Progenitor cell of endocrine pancreas (in vitro differentiated cells): Measurements from ENCODE around the gene NUDCD3. TPM values are rescaled to one million over a fixed set of nuclear protein-coding genes. Genes with fewer than 3 reads are reported as not detected.

Experiments
- DNase-seq: peaks from one replicate; pipeline ENCODE4 v3.0.0; 2021; ENCODE audit warnings: low spot score; ENCODE audit not compliant: unreplicated experiment
- H3K27ac Mint-ChIP-seq: 2 replicates; pipeline ENCODE4 v1.8.0; 2021; ENCODE audit warnings: mild to moderate bottlenecking, moderate library complexity, mixed read lengths
- H3K27me3 Mint-ChIP-seq: 2 replicates; pipeline ENCODE4 v1.8.0; 2021; ENCODE audit warnings: mixed read lengths
- H3K36me3 Mint-ChIP-seq: 2 replicates; pipeline ENCODE4 v1.8.0; 2022; ENCODE audit warnings: mixed read lengths; ENCODE audit not compliant: insufficient read depth
- H3K4me1 Mint-ChIP-seq: 2 replicates; pipeline ENCODE4 v1.8.0; 2021; ENCODE audit warnings: low read depth, mixed read lengths
- H3K4me3 Mint-ChIP-seq: 2 replicates; pipeline ENCODE4 v1.8.0; 2021; ENCODE audit warnings: low read depth, mild to moderate bottlenecking, moderate library complexity, mixed read lengths
- H3K9me3 Mint-ChIP-seq: 2 replicates; pipeline ENCODE4 v1.8.0; 2021; ENCODE audit warnings: low read depth, mixed read lengths
- total RNA-seq: library from RNA; stranded (reverse); gene quantifications from 2 replicates; pipeline ENCODE4 v1.2.1, GENCODE V29; 2021
- TF ChIP-seq, protein P1 (sequence below): fragments of 200-600 bp; sonication (generic); IDR thresholded peaks from one replicate; pipeline ENCODE4 v1.5.0; 2021; ENCODE audit warnings: antibody characterized with exemption, mild to moderate bottlenecking; ENCODE audit not compliant: unreplicated experiment

NUDCD3 gene
- total RNA-seq, 1 donor from 2014 or later = 89.0 TPM

DNA sequence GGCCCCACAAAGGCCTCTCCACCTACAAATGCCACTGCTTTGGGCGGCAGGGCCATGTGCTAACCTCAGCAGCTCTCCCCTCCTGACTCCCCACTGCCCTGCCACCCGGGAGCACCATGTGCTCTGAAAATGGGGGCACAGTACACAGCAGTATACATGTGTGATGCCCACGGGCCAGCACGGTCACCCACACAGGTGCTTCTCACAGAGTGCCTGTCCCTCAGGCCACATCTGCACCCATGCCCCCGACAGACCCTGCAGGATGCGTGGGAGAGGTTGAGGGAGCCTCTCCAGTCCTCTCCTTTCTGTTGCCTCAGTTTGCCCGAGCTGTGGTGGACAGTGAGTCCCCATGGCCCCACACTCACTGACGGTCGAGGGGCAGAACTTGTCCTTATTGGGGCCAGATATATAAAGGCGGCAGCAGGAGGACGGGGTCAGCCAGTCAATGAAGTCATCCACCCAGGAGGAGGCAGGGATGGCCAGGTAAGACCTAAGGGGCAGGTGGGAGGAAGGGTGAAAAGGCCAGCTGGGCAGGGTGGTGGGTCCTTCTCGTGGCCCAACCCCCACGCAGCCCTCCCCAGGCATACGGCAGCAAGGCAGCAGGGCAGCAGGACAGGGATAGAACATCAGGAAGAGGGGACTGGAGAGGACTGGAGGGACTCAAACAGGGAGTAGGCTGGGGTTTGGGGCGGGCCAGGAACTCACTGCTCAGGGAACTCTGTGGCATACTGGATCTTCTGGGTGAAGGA lies 31.1 kb upstream of the NUDCD3 start:
- H3K4me1 Mint-ChIP-seq = no peaks in the 10 kb centered on the region
- H3K27me3 Mint-ChIP-seq = no peaks in the 10 kb centered on the region
- no peak for DNase-seq
- H3K9me3 Mint-ChIP-seq = peaks cover 10% of the 10 kb centered on the region
- no peak overlapping the region for H3K27ac Mint-ChIP-seq
- H3K4me3 Mint-ChIP-seq = no peak overlapping the region
- peaks cover 21% of the 10 kb centered on the region for H3K36me3 Mint-ChIP-seq
- TF ChIP-seq, protein P1, sequence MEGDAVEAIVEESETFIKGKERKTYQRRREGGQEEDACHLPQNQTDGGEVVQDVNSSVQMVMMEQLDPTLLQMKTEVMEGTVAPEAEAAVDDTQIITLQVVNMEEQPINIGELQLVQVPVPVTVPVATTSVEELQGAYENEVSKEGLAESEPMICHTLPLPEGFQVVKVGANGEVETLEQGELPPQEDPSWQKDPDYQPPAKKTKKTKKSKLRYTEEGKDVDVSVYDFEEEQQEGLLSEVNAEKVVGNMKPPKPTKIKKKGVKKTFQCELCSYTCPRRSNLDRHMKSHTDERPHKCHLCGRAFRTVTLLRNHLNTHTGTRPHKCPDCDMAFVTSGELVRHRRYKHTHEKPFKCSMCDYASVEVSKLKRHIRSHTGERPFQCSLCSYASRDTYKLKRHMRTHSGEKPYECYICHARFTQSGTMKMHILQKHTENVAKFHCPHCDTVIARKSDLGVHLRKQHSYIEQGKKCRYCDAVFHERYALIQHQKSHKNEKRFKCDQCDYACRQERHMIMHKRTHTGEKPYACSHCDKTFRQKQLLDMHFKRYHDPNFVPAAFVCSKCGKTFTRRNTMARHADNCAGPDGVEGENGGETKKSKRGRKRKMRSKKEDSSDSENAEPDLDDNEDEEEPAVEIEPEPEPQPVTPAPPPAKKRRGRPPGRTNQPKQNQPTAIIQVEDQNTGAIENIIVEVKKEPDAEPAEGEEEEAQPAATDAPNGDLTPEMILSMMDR = no peak

DNA sequence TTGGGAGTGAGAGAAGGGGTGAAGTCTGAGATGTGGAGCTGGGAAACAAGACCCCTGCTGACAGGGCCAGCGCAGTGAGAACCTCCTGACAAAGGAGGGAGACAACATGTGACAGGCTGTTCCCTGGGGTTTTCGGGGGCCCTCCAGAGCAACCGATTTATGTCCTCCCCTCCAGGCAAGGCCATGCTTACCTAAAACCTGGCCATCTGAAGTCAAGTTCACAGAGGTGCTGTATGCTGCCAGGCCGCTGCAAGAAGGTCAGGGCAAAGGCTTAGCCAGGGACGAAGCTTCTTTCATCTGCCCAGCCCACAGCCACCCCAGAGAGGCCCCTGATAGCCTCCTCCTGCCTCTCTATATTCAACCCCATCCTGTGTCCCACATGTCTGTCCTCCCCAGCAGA lies 30.1 kb upstream of the NUDCD3 start:
- Mint-ChIP-seq H3K4me3 (no peak overlapping the region), H3K36me3 (peaks cover 20% of the 10 kb centered on the region), H3K9me3 (peaks cover 10% of the 10 kb centered on the region), H3K27ac (no peak overlapping the region), H3K27me3 (no peaks in the 10 kb centered on the region), H3K4me1 (no peaks in the 10 kb centered on the region)
- TF ChIP-seq, protein P1 = no peak
- DNase-seq = no peak

DNA sequence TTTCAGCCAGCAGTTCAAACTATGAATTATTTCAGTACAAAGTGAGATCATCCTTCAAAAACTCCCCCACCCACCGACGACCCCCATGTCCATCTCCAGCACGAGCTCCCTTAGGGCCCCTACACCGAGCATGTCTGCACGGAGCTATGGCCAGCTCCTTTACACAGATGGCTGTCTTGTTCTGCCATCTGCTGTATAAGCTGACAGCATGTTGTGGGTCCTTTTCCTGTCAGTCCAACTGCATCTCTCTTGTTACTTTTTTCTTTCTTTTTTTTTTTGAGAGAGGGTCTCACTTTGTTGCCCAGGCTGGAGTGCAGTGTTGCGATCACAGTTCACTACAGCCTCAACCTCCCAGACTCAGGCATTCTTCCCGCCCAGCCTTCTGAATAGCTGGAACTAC lies 29.1 kb upstream of the NUDCD3 start:
- H3K4me3 Mint-ChIP-seq = no peak overlapping the region

DNA sequence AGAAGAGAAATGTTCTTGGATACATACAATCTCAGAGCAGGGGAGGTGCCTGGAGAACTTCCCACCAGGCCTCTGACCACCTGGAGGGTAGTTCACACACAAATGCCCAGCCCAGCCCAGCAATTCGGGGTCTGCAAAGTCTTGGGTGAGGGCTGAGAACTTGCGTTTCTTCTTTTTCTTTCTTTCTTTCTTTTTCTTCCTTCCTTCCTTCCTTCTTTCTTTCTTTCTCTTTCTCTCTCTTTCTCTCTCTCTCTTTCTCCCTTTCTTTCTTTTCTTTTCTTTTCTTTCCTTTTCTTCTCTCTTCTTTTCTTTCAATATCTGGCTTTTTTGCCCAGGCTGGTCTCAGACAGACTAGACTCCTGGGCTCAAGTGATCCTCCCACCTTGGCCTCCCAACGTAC lies 28.3 kb upstream of the NUDCD3 start:
- peaks cover under 1% of the 10 kb centered on the region for H3K9me3 Mint-ChIP-seq
- no peaks in the 10 kb centered on the region for H3K4me1 Mint-ChIP-seq
- TF ChIP-seq, protein P1 = no peak
- no peaks in the 10 kb centered on the region for H3K27me3 Mint-ChIP-seq
- peaks cover 13% of the 10 kb centered on the region for H3K36me3 Mint-ChIP-seq
- no peak overlapping the region for H3K27ac Mint-ChIP-seq
- DNase-seq = no peak
- H3K4me3 Mint-ChIP-seq = no peak overlapping the region

More for the DNA sequence above, 29.1 kb upstream of the NUDCD3 start:
- no peaks in the 10 kb centered on the region for H3K4me1 Mint-ChIP-seq
- H3K9me3 Mint-ChIP-seq = peaks cover 5% of the 10 kb centered on the region
- H3K27ac Mint-ChIP-seq = no peak overlapping the region
- peaks cover 15% of the 10 kb centered on the region for H3K36me3 Mint-ChIP-seq
- DNase-seq = no peak
- H3K27me3 Mint-ChIP-seq = no peaks in the 10 kb centered on the region
- TF ChIP-seq, protein P1 = no peak

DNA sequence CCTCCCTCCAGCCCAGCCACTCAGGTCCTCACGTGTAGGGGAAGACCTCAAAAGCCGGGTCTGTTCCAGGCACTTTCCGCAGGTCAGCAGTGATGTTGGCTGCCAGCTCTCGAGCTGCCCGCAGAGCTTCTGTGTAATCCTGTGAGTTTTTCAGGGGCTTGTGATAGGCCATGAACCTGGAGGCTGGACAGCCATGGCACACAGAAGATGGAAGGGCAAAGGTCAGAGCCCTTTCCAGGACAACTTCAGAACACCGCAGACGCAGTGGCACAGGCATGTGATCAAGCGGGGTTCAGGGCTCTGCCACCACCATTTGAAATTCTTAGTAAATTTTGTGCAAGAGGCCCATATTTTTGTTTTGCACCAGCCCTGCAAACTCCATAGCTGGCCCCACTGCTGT lies 26.7 kb upstream of the NUDCD3 start:
- H3K4me3 Mint-ChIP-seq = no peak overlapping the region
- TF ChIP-seq, protein P1 = no peak
- no peaks in the 10 kb centered on the region for H3K27me3 Mint-ChIP-seq
- no peaks in the 10 kb centered on the region for H3K9me3 Mint-ChIP-seq
- H3K27ac Mint-ChIP-seq = peak overlapping the region; percentile 76
- no peak for DNase-seq
- H3K4me1 Mint-ChIP-seq = no peaks in the 10 kb centered on the region
- H3K36me3 Mint-ChIP-seq = peaks cover 18% of the 10 kb centered on the region
